ENCODE results near the gene TIRAP.

The TIRAP gene

DNA sequence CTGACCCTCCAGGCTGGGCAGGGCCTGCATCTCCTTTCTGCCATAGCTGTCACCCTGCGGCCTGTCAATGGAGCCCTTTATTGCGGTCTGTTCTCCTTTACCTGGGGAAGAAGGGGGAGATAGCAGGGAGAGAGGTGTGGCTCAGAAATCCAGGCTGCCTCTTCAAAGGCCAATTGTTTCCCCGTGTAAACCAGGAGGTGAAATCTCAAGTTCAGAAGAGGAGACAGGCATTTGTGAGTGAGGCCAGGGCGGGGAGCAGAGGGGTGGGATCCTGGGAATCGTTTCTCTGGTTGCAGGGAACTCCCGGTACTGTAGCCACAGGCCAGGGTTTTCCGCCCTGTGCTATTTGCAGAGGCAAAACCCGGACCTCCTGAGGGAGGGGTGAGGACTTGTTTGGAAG is 30.1 kb downstream of the TIRAP start:
- H3K4me1 ChIP-seq: peaks cover 3% of the 10 kb centered on the region
- no peaks in the 10 kb centered on the region for H3K9me3 ChIP-seq
- no peak for DNase-seq
- H3K36me3 ChIP-seq: peaks cover 3% of the 10 kb centered on the region; the same call in 1 of the 2 replicates
- H3K27me3 ChIP-seq: no peaks in the 10 kb centered on the region
- H3K4me3 ChIP-seq (ENCODE audit: low read depth, low read length): no peak overlapping the region
- TF ChIP-seq, protein P1, sequence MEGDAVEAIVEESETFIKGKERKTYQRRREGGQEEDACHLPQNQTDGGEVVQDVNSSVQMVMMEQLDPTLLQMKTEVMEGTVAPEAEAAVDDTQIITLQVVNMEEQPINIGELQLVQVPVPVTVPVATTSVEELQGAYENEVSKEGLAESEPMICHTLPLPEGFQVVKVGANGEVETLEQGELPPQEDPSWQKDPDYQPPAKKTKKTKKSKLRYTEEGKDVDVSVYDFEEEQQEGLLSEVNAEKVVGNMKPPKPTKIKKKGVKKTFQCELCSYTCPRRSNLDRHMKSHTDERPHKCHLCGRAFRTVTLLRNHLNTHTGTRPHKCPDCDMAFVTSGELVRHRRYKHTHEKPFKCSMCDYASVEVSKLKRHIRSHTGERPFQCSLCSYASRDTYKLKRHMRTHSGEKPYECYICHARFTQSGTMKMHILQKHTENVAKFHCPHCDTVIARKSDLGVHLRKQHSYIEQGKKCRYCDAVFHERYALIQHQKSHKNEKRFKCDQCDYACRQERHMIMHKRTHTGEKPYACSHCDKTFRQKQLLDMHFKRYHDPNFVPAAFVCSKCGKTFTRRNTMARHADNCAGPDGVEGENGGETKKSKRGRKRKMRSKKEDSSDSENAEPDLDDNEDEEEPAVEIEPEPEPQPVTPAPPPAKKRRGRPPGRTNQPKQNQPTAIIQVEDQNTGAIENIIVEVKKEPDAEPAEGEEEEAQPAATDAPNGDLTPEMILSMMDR (IDR thresholded peaks at IDR 0.05; ENCODE audit: low read depth, low read length): no peak

DNA sequence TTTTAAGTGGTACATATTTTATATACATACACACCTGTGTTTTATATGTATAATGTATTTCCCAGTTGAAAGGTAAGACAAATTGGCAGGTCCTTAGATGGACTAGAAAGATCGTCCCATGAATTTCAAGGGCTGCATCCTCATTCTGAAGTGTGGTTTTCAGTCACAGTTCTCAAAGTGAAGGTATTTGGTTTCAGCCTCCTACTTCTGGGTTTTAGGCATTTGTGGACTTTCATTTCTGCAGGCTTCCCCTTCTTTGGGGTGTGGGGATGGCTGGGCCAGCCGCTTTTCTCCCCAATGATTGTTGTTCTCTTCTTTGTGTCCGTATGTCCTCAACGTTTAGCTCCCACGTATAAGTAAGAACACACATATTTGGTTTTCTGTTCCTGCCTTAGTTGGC is 30.9 kb downstream of the TIRAP start:
- Histone ChIP-seq H3K27me3 (no peaks in the 10 kb centered on the region), H3K4me1 (peaks cover 3% of the 10 kb centered on the region), H3K4me3 (ENCODE audit: low read depth, low read length) (no peak overlapping the region), H3K36me3 (peaks cover 3% of the 10 kb centered on the region; the same call in 1 of the 2 replicates), H3K9me3 (no peaks in the 10 kb centered on the region)
- TF ChIP-seq, protein P1 (IDR thresholded peaks at IDR 0.05; ENCODE audit: low read depth, low read length): no peak
- no peak for DNase-seq

DNA sequence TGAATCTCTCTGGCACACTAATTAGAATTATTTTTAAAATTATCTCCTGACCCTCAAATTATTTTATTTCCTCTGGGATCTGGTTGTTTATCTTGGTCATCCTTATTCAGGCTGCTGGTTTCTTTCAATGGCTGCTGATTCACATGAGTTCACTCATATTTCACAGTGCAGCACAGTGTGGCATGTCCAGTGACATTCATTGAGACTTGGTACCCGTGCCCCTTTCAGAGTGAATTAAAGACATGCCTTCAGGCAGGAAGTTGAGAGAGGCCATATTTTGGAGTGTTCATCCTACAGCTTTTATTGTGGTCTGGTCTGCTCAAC is 34.5 kb downstream of the TIRAP start:
- Histone ChIP-seq H3K4me1 (peaks cover 3% of the 10 kb centered on the region), H3K36me3 (peaks cover 3% of the 10 kb centered on the region; the same call in 1 of the 2 replicates), H3K4me3 (ENCODE audit: low read depth, low read length) (no peak overlapping the region), H3K27me3 (no peaks in the 10 kb centered on the region), H3K9me3 (no peaks in the 10 kb centered on the region)
- no peak for DNase-seq
- TF ChIP-seq, protein P1 (IDR thresholded peaks at IDR 0.05; ENCODE audit: low read depth, low read length): no peak

DNA sequence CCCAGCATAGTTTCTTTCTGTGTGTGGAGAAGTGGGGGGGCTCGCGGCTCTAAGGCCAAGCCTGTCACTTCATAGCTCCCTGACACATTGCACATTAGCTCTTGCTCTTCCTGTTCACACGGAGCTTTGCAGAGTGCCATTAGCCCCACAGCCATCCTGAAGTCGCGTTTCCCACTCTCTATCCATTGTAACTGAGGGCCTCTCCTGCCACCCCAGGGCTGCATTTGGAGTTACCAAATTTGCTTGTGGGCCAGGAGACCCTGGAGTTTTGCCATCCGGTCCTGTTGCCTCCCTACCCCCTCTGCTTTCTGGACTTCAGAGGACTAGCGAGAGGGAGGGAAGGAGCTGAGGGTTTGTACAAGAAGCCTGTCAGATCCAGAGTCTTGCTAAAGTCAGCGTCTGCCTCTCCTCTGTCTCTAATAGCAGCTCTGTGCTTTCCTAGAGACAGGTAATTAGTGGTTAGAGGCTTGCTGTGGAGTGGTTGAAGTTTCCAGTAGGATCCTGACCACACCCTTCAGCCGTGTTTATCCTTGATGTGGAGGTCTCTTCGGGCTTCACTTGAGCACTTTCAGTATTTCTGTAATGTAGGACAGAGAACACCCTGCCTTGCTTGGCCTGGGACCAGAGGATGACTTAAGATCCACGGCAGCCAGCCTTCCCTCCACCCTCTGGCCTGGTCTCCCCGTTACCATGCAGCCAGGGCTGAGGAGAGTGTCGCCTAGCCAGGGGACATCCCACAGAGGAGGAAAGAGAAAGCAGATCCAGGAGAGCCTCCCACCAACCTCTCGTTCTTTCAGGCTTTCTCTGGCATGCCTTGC is 35.1 kb downstream of the TIRAP start:
- H3K27me3 ChIP-seq: no peaks in the 10 kb centered on the region
- peaks cover 3% of the 10 kb centered on the region for H3K4me1 ChIP-seq
- DNase-seq: no peak
- H3K36me3 ChIP-seq: peaks cover 3% of the 10 kb centered on the region; the same call in 1 of the 2 replicates
- H3K9me3 ChIP-seq: no peaks in the 10 kb centered on the region
- TF ChIP-seq, protein P1 (IDR thresholded peaks at IDR 0.05; ENCODE audit: low read depth, low read length): no peak
- H3K4me3 ChIP-seq (ENCODE audit: low read depth, low read length): no peak overlapping the region

DNA sequence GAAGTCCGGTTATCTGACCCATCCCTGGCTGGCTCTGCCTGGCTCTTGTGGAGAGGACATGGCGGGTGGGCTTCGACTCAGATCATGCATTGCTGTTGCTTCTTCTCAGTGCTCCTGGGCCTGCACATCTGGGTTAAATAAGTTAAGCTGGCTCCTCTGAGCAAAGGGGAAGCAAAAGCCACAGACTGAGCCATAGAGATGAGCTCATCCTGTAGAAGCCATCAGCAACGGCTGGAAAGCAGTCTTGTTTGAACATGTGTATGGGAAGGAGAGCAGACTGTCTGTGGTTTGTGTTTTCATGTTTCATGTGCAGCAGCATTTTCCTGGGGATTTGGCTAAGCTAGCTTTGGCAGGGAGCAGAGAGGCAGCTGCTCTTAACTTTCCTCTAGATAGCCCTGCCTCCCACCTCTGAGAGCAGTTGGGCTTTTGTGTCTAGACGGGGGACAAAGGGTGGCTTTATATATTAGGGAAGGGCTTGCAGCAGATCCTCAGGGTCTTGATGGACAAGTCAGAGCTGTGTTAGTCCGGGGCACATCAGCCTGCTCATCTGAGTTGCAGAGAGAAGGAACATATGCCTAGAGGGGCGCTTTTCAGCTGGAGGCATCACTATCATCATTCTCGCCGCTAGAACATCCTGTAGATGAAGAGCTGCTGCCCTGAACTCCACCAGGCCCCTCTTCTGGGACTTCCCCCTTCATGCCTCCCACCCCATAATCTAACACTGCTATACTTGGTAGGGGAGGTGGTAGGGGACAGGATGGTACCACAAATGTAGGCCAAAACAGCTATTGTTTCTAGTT is 35.9 kb downstream of the TIRAP start:
- TF ChIP-seq, protein P1 (IDR thresholded peaks at IDR 0.05; ENCODE audit: low read depth, low read length): no peak
- Histone ChIP-seq H3K27me3 (no peaks in the 10 kb centered on the region), H3K9me3 (no peaks in the 10 kb centered on the region), H3K4me3 (ENCODE audit: low read depth, low read length) (no peak overlapping the region), H3K4me1 (peaks cover 3% of the 10 kb centered on the region), H3K36me3 (peaks cover 3% of the 10 kb centered on the region; the same call in 1 of the 2 replicates)
- DNase-seq: no peak

DNA sequence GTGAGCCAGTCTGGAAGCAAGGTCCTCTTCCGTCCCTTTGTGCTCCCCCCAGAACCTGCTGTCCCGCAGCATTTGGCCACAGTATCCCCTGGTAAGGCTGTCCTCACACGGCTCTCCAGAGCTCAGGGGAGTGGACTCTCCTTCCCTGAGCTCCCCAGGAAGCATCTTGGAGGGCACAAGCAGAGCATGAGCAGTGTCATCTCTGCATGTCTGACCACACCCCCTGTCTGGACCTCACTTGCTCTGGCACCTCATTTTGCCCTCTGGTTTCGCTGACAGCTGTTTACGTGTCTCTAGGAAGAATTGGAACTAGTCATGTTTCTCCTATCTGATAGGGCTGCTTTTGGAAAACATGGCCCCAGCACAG is 36.5 kb downstream of the TIRAP start:
- H3K9me3 ChIP-seq: no peaks in the 10 kb centered on the region
- H3K36me3 ChIP-seq: no peaks in the 10 kb centered on the region
- no peaks in the 10 kb centered on the region for H3K27me3 ChIP-seq
- no peak for DNase-seq
- H3K4me3 ChIP-seq (ENCODE audit: low read depth, low read length): no peak overlapping the region
- TF ChIP-seq, protein P1 (IDR thresholded peaks at IDR 0.05; ENCODE audit: low read depth, low read length): no peak
- H3K4me1 ChIP-seq: peaks cover 3% of the 10 kb centered on the region

All from BE2C (cell line).